Osteoblast (primary cell): ENCODE data around the gene ZNF525. TPM values are rescaled to one million over a fixed set of nuclear protein-coding genes. Genes with fewer than 3 reads are reported as not detected.

ENCODE experiments used
- DNase-seq: peaks from one replicate; pipeline ENCODE4 v3.0.0; 2011; ENCODE audit warnings: low spot score, mixed read lengths; ENCODE audit not compliant: insufficient read length; ENCODE audit errors: missing footprints
- H2AFZ ChIP-seq: 2 replicates; pipeline ENCODE4 v1.6.0; 2011; ENCODE audit warnings: mild to moderate bottlenecking, low read length
- H3K27ac ChIP-seq: 2 replicates; pipeline ENCODE4 v1.5.1; 2011; ENCODE audit warnings: mild to moderate bottlenecking, low read depth, low read length, moderate library complexity
- H3K27me3 ChIP-seq: 2 replicates; pipeline ENCODE4 v1.6.0; 2012; ENCODE audit warnings: mild to moderate bottlenecking, control low read depth, inconsistent platforms, low read length, moderate library complexity; ENCODE audit not compliant: insufficient read depth
- H3K36me3 ChIP-seq: 2 replicates; pipeline ENCODE4 v1.5.1; 2011; ENCODE audit warnings: mild to moderate bottlenecking, low read length, control low read depth, moderate library complexity; ENCODE audit not compliant: insufficient read depth
- H3K4me1 ChIP-seq: 2 replicates; pipeline ENCODE4 v1.5.1; 2011; ENCODE audit warnings: mild to moderate bottlenecking, low read length, control low read depth, moderate library complexity; ENCODE audit not compliant: insufficient read depth
- H3K4me2 ChIP-seq: 2 replicates; pipeline ENCODE4 v1.6.0; 2011; ENCODE audit warnings: mild to moderate bottlenecking, low read length; ENCODE audit not compliant: insufficient read depth
- H3K4me3 ChIP-seq: fragments of 200-600 bp; sonication (generic); 3 replicates; pipeline ENCODE4 v1.5.1; 2012; ENCODE audit warnings: mild to moderate bottlenecking, low read length, inconsistent platforms; ENCODE audit not compliant: insufficient read depth
- H3K79me2 ChIP-seq: 2 replicates; pipeline ENCODE4 v1.6.0; 2012; ENCODE audit warnings: mild to moderate bottlenecking, low read length, control low read depth, inconsistent platforms; ENCODE audit not compliant: insufficient read depth
- H3K9me3 ChIP-seq: 2 replicates; pipeline ENCODE4 v1.5.1; 2011; ENCODE audit warnings: low read depth, low read length, control low read depth
- H4K20me1 ChIP-seq: 2 replicates; pipeline ENCODE4 v1.6.0; 2012; ENCODE audit warnings: mild to moderate bottlenecking, low read length, control low read depth; ENCODE audit not compliant: insufficient read depth
- total RNA-seq: library from RNA; depleted of rRNA; stranded (reverse); fragments of >200 nt; gene quantifications from 2 replicates; pipeline ENCODE4 v1.2.3, GENCODE V29; 2012
- TF ChIP-seq, protein P1 (sequence below): IDR thresholded peaks from 2 replicates; pipeline ENCODE4 v1.5.1; 2011; ENCODE audit warnings: mild to moderate bottlenecking, low read depth, low read length, moderate library complexity; ENCODE audit errors: extremely low read depth

ZNF525 gene
- total RNA-seq, 1 donor, result 8.0 TPM

DNA sequence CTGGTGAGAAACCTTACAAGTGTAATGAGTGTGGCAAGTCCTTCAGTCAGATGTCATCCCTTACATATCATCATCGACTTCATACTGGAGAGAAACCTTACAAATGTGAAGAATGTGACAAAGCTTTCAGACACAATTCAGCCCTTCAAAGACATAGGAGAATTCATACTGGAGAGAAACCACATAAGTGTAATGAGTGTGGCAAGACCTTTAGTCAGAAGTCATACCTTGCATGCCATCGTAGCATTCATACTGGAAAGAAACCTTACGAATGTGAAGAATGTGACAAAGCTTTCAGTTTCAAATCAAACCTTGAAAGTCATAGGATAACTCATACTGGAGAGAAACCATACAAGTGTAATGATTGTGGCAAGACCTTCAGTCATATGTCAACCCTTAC is 15.9 kb downstream of the ZNF525 start:
- no peak overlapping the region for H3K4me3 ChIP-seq
- H3K4me1 ChIP-seq, result no peaks in the 10 kb centered on the region
- peaks cover 6% of the 10 kb centered on the region for H3K36me3 ChIP-seq
- no peak overlapping the region for H3K27ac ChIP-seq
- H3K79me2 ChIP-seq, result no peaks in the 10 kb centered on the region
- no peak overlapping the region for H3K4me2 ChIP-seq
- TF ChIP-seq, protein P1, sequence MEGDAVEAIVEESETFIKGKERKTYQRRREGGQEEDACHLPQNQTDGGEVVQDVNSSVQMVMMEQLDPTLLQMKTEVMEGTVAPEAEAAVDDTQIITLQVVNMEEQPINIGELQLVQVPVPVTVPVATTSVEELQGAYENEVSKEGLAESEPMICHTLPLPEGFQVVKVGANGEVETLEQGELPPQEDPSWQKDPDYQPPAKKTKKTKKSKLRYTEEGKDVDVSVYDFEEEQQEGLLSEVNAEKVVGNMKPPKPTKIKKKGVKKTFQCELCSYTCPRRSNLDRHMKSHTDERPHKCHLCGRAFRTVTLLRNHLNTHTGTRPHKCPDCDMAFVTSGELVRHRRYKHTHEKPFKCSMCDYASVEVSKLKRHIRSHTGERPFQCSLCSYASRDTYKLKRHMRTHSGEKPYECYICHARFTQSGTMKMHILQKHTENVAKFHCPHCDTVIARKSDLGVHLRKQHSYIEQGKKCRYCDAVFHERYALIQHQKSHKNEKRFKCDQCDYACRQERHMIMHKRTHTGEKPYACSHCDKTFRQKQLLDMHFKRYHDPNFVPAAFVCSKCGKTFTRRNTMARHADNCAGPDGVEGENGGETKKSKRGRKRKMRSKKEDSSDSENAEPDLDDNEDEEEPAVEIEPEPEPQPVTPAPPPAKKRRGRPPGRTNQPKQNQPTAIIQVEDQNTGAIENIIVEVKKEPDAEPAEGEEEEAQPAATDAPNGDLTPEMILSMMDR, result no peak
- H4K20me1 ChIP-seq, result no peaks in the 10 kb centered on the region
- no peak overlapping the region for H2AFZ ChIP-seq
- no peak for DNase-seq
- peaks cover 15% of the 10 kb centered on the region for H3K9me3 ChIP-seq
- H3K27me3 ChIP-seq, result no peaks in the 10 kb centered on the region

DNA sequence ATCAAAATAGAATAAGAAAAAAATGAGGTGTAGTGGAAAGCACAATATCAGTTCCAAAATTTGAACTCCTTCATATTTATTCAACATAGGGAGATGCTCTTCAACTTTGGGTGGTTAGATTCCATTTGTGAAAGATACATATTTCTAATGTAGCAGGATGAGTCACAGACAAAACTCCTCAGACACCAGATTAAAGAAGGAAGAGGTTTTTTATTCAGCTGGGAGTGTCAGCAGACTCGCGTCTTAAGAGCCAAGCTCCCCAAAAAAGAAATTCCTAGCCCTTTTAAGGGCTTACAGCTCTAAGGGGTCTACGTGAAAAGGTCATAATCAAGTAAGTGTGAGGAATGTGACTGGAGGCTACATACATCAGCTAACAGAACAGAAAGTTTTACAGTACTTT is 22.7 kb downstream of the ZNF525 start:
- Histone ChIP-seq H4K20me1 (no peaks in the 10 kb centered on the region), H2AFZ (no peak overlapping the region), H3K36me3 (no peaks in the 10 kb centered on the region), H3K4me3 (no peak overlapping the region), H3K79me2 (no peaks in the 10 kb centered on the region), H3K9me3 (peaks cover 4% of the 10 kb centered on the region), H3K27me3 (no peaks in the 10 kb centered on the region), H3K27ac (no peak overlapping the region), H3K4me1 (no peaks in the 10 kb centered on the region), H3K4me2 (no peak overlapping the region)
- peak; percentile 35 for DNase-seq
- TF ChIP-seq, protein P1, result no peak

DNA sequence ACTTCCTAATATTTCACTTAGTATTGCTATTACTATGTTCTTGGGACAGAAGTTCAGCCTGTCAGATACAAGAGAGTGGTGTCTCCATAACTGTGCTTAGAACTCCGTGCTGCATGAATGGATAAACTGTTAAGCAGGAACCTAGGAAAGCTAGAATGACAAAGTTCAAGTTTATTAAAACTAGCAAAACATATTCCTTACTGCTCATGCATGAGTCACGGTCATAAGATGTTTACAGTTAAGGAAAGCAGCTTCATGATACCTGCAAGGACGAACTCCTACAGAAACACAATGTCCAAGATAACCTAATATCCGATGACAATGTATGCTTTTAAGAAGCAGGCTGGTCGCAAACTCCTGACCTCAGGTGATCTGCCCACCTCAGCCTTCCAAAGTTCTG is 23.4 kb downstream of the ZNF525 start:
- no peak overlapping the region for H3K27ac ChIP-seq
- H4K20me1 ChIP-seq, result no peaks in the 10 kb centered on the region
- no peak overlapping the region for H2AFZ ChIP-seq
- peaks cover 2% of the 10 kb centered on the region for H3K9me3 ChIP-seq
- no peak overlapping the region for H3K4me3 ChIP-seq
- no peaks in the 10 kb centered on the region for H3K79me2 ChIP-seq
- no peaks in the 10 kb centered on the region for H3K27me3 ChIP-seq
- H3K36me3 ChIP-seq, result no peaks in the 10 kb centered on the region
- DNase-seq, result no peak
- peaks cover under 1% of the 10 kb centered on the region for H3K4me1 ChIP-seq
- H3K4me2 ChIP-seq, result no peak overlapping the region
- TF ChIP-seq, protein P1, result no peak

DNA sequence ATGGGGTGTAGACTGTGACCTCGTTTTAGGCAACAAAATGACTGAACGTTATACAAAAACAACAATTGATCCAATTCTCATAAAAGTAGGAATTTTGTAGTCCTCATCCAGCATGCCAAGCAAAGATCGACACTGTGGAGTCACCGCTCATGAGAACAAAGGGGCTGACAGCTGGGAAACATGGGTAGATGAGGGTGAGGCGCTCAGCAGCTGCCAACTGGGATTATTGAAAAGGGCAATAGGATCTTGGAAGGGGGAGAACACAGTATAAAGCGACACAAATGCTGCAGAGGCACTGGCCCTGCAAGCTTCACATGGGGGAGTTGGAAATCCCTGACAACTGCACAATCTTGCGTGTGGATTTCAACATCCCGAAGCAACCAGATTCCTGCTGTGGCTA is 24.1 kb downstream of the ZNF525 start:
- H2AFZ ChIP-seq, result no peak overlapping the region
- TF ChIP-seq, protein P1, result no peak
- peaks cover 7% of the 10 kb centered on the region for H3K4me1 ChIP-seq
- H3K36me3 ChIP-seq, result no peaks in the 10 kb centered on the region
- H3K4me3 ChIP-seq, result no peak overlapping the region
- no peak for DNase-seq
- H3K79me2 ChIP-seq, result no peaks in the 10 kb centered on the region
- H3K27me3 ChIP-seq, result no peaks in the 10 kb centered on the region
- no peak overlapping the region for H3K4me2 ChIP-seq
- H4K20me1 ChIP-seq, result no peaks in the 10 kb centered on the region
- H3K9me3 ChIP-seq, result peaks cover 1% of the 10 kb centered on the region
- H3K27ac ChIP-seq, result no peak overlapping the region
